ENCODE data around the gene PROZ. TPM values are rescaled to one million over a fixed set of nuclear protein-coding genes. Genes with fewer than 3 reads are reported as not detected.

PROZ gene
- total RNA-seq, 1 donor from 2014 or later, result not detected

- no peaks in the 10 kb centered on the region for H3K27me3 Mint-ChIP-seq
- H3K4me3 Mint-ChIP-seq (ENCODE audit: low read depth), result no peak overlapping the region
- H3K27ac Mint-ChIP-seq, result no peak overlapping the region
- TF ChIP-seq CTCF (IDR thresholded peaks at IDR 0.05; ENCODE audit: unreplicated experiment), result no peak
- H3K9me3 Mint-ChIP-seq (ENCODE audit: low read depth), result no peaks in the 10 kb centered on the region
- no peak for DNase-seq (ENCODE audit: low spot score, unreplicated experiment)
- H3K4me1 Mint-ChIP-seq (ENCODE audit: low read depth), result no peaks in the 10 kb centered on the region
- peaks cover 17% of the 10 kb centered on the region for H3K36me3 Mint-ChIP-seq (ENCODE audit: insufficient read depth)
These were observed 29.6 kb downstream of the PROZ start for GRCh38 chr13:113187883-113188665.

GRCh38 chr13:113190181-113190580 lies 31.7 kb downstream of the PROZ start:
- Mint-ChIP-seq H3K27me3 (no peaks in the 10 kb centered on the region), H3K4me1 (ENCODE audit: low read depth) (no peaks in the 10 kb centered on the region), H3K36me3 (ENCODE audit: insufficient read depth) (peaks cover 13% of the 10 kb centered on the region), H3K9me3 (ENCODE audit: low read depth) (no peaks in the 10 kb centered on the region), H3K27ac (no peak overlapping the region), H3K4me3 (ENCODE audit: low read depth) (no peak overlapping the region)
- TF ChIP-seq CTCF (IDR thresholded peaks at IDR 0.05; ENCODE audit: unreplicated experiment), result no peak
- DNase-seq (ENCODE audit: low spot score, unreplicated experiment), result no peak

GRCh38 chr13:113192279-113192678 lies 33.8 kb downstream of the PROZ start:
- TF ChIP-seq CTCF (IDR thresholded peaks at IDR 0.05; ENCODE audit: unreplicated experiment), result no peak
- peaks cover 16% of the 10 kb centered on the region for H3K36me3 Mint-ChIP-seq (ENCODE audit: insufficient read depth)
- no peaks in the 10 kb centered on the region for H3K4me1 Mint-ChIP-seq (ENCODE audit: low read depth)
- H3K4me3 Mint-ChIP-seq (ENCODE audit: low read depth), result no peak overlapping the region
- no peak overlapping the region for H3K27ac Mint-ChIP-seq
- DNase-seq (ENCODE audit: low spot score, unreplicated experiment), result no peak
- no peaks in the 10 kb centered on the region for H3K9me3 Mint-ChIP-seq (ENCODE audit: low read depth)
- H3K27me3 Mint-ChIP-seq, result no peaks in the 10 kb centered on the region

GRCh38 chr13:113192902-113193301 lies 34.5 kb downstream of the PROZ start:
- H3K4me1 Mint-ChIP-seq (ENCODE audit: low read depth), result no peaks in the 10 kb centered on the region
- H3K9me3 Mint-ChIP-seq (ENCODE audit: low read depth), result no peaks in the 10 kb centered on the region
- peaks cover 17% of the 10 kb centered on the region for H3K36me3 Mint-ChIP-seq (ENCODE audit: insufficient read depth)
- TF ChIP-seq CTCF (IDR thresholded peaks at IDR 0.05; ENCODE audit: unreplicated experiment), result no peak
- H3K4me3 Mint-ChIP-seq (ENCODE audit: low read depth), result no peak overlapping the region
- no peak for DNase-seq (ENCODE audit: low spot score, unreplicated experiment)
- H3K27me3 Mint-ChIP-seq, result no peaks in the 10 kb centered on the region
- no peak overlapping the region for H3K27ac Mint-ChIP-seq

GRCh38 chr13:113195360-113195759 lies 36.9 kb downstream of the PROZ start:
- no peak for TF ChIP-seq CTCF (IDR thresholded peaks at IDR 0.05; ENCODE audit: unreplicated experiment)
- H3K36me3 Mint-ChIP-seq (ENCODE audit: insufficient read depth), result peaks cover 11% of the 10 kb centered on the region
- H3K9me3 Mint-ChIP-seq (ENCODE audit: low read depth), result no peaks in the 10 kb centered on the region
- H3K4me3 Mint-ChIP-seq (ENCODE audit: low read depth), result no peak overlapping the region
- no peak for DNase-seq (ENCODE audit: low spot score, unreplicated experiment)
- H3K4me1 Mint-ChIP-seq (ENCODE audit: low read depth), result peaks cover 2% of the 10 kb centered on the region
- H3K27me3 Mint-ChIP-seq, result no peaks in the 10 kb centered on the region
- no peak overlapping the region for H3K27ac Mint-ChIP-seq
